Measurements from ENCODE around the gene B3GLCT. TPM values are rescaled to one million over a fixed set of nuclear protein-coding genes. Genes with fewer than 3 reads are reported as not detected.

Gene B3GLCT
- total and polyA plus RNA-seq, 7 donors: 1.1 to 5.5 (median 2.8) TPM

- no peaks in the 10 kb centered on the region for H3K4me1 ChIP-seq
- peaks cover 5 to 7% of the 10 kb centered on the region in 2 donors for H3K36me3 ChIP-seq (ENCODE audit: insufficient read depth in 1 of 2, low read depth in 1 of 2)
- H3K4me3 ChIP-seq: no peak overlapping the region
- H3K27me3 ChIP-seq (ENCODE audit: insufficient read depth in 3 of 3, low read length in 2 of 3): no peaks in the 10 kb centered on the region
- no peak for TF ChIP-seq CTCF (IDR thresholded peaks at IDR 0.05)
- DNase-seq (no peak), ATAC-seq (no peak)
- no peaks in the 10 kb centered on the region for H3K9me3 ChIP-seq
- intact Hi-C loops (cut with DNase I): no loop called here
- 83 to 88% (median 84%) methylated on average over 4 of the region's 4 CpGs for WGBS, 3 donors
- H3K27ac ChIP-seq: no peak overlapping the region
Measured at GRCh38 chr13:31248965-31249539, 49.3 kb downstream of the B3GLCT start.

GRCh38 chr13:31250435-31250834 is 50.7 kb downstream of the B3GLCT start:
- DNase-seq (no peak), ATAC-seq (no peak)
- 85 to 90% (median 88%) methylated on average over 7 of the region's 7 CpGs for WGBS, 3 donors
- no peaks in the 10 kb centered on the region for H3K27me3 ChIP-seq (ENCODE audit: insufficient read depth in 3 of 3, low read length in 2 of 3)
- H3K36me3 ChIP-seq (ENCODE audit: insufficient read depth in 1 of 2, low read depth in 1 of 2): peaks cover 5 to 7% of the 10 kb centered on the region in 2 donors
- intact Hi-C loops (cut with DNase I): no loop called here
- no peak for TF ChIP-seq CTCF (IDR thresholded peaks at IDR 0.05)
- no peak overlapping the region for H3K4me3 ChIP-seq
- H3K27ac ChIP-seq: no peak overlapping the region
- no peaks in the 10 kb centered on the region for H3K4me1 ChIP-seq
- H3K9me3 ChIP-seq: no peaks in the 10 kb centered on the region

- ATAC-seq (no peak), DNase-seq (no peak)
- no peak for TF ChIP-seq CTCF (IDR thresholded peaks at IDR 0.05)
- Histone ChIP-seq H3K36me3 (ENCODE audit: insufficient read depth in 1 of 2, low read depth in 1 of 2) (peaks cover 2 to 24% of the 10 kb centered on the region in 2 donors), H3K27ac (no peak overlapping the region), H3K4me1 (no peaks in the 10 kb centered on the region), H3K9me3 (peaks cover 12% of the 10 kb centered on the region), H3K27me3 (ENCODE audit: insufficient read depth in 3 of 3, low read length in 2 of 3) (no peaks in the 10 kb centered on the region), H3K4me3 (no peak overlapping the region)
- WGBS, 3 donors: 97 to 98% (median 98%) methylated on average over 2 of the region's 2 CpGs
- intact Hi-C loops (cut with DNase I): no loop called here
Measured at GRCh38 chr13:31261241-31261640, 61.5 kb downstream of the B3GLCT start.

GRCh38 chr13:31263346-31263745 is 63.6 kb downstream of the B3GLCT start:
- no peaks in the 10 kb centered on the region for H3K27me3 ChIP-seq (ENCODE audit: insufficient read depth in 3 of 3, low read length in 2 of 3)
- H3K36me3 ChIP-seq (ENCODE audit: insufficient read depth in 1 of 2, low read depth in 1 of 2): peaks cover 2 to 24% of the 10 kb centered on the region in 2 donors
- whole genome bisulfite sequencing, 3 donors: 100% methylated on average over 1 of the region's 1 CpG
- no peak for TF ChIP-seq CTCF (IDR thresholded peaks at IDR 0.05)
- ATAC-seq (no peak), DNase-seq (no peak)
- H3K4me1 ChIP-seq: no peaks in the 10 kb centered on the region
- no peak overlapping the region for H3K27ac ChIP-seq
- no peak overlapping the region for H3K4me3 ChIP-seq
- peaks cover 6% of the 10 kb centered on the region for H3K9me3 ChIP-seq
- intact Hi-C loops (cut with DNase I): no loop called here

DNA sequence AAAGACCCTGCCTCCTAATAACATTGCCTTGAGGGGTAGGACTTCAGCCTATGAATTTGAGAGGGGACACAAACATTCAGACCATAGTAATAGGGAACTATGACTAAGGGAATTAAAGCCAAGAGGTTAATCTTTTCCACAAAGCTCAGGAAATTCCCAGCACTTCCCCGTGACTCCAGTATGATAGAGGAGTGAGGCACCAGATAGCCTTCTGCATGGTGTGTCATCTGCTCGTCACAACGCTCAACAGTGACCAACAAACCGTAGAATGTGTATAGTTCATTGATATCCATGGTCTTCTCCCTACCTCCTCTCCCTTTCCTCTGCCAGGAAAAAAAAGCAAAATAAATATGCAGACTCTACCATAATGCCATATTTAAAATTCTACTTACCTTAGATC is 64.4 kb downstream of the B3GLCT start:
- H3K36me3 ChIP-seq (ENCODE audit: insufficient read depth in 1 of 2, low read depth in 1 of 2): peaks cover 2 to 24% of the 10 kb centered on the region in 2 donors
- no peak overlapping the region for H3K4me3 ChIP-seq
- H3K4me1 ChIP-seq: no peaks in the 10 kb centered on the region
- no peak for ATAC-seq
- no peaks in the 10 kb centered on the region for H3K27me3 ChIP-seq (ENCODE audit: insufficient read depth in 3 of 3, low read length in 2 of 3)
- H3K9me3 ChIP-seq: no peaks in the 10 kb centered on the region
- H3K27ac ChIP-seq: no peak overlapping the region
- intact Hi-C loops (cut with DNase I): no loop called here
- DNase-seq: no peak
- WGBS, 3 donors: 96 to 98% (median 97%) methylated on average over 4 of the region's 4 CpGs
- no peak for TF ChIP-seq CTCF (IDR thresholded peaks at IDR 0.05)
